Loucy (cell line): ENCODE data around the gene PPP3CA.

Source experiments
- H2AFZ ChIP-seq: fragments of 200-600 bp; sonication (generic); 2 replicates; pipeline ENCODE4 v1.6.0; 2016; ENCODE audit warnings: antibody characterized with exemption, mild to moderate bottlenecking, low read length, moderate library complexity
- H3F3A ChIP-seq: fragments of 200-600 bp; 2 replicates; pipeline ENCODE4 v1.6.0; 2016; ENCODE audit warnings: antibody characterized with exemption, low read depth, mild to moderate bottlenecking
- H3K27me3 ChIP-seq: fragments of 200-600 bp; sonication (generic); 2 replicates; pipeline ENCODE4 v1.6.1; 2014; ENCODE audit warnings: low read length, mild to moderate bottlenecking; ENCODE audit not compliant: insufficient read depth, poor library complexity, severe bottlenecking
- H3K36me3 ChIP-seq: fragments of 200-600 bp; sonication (generic); 2 replicates; pipeline ENCODE4 v1.6.1; 2016; ENCODE audit warnings: low read length; ENCODE audit not compliant: insufficient read depth
- H3K4me1 ChIP-seq: fragments of 200-600 bp; sonication (generic); 2 replicates; pipeline ENCODE4 v1.5.1; 2014; ENCODE audit warnings: low read length, mild to moderate bottlenecking; ENCODE audit not compliant: insufficient read depth, poor library complexity, severe bottlenecking
- H3K4me2 ChIP-seq: fragments of 200-600 bp; sonication (generic); 2 replicates; pipeline ENCODE4 v1.6.0; 2014; ENCODE audit warnings: antibody characterized with exemption, low read length, low read depth, mild to moderate bottlenecking; ENCODE audit not compliant: poor library complexity, severe bottlenecking
- H3K4me3 ChIP-seq: fragments of 200-600 bp; sonication (generic); 2 replicates; pipeline ENCODE4 v1.5.1; 2014; ENCODE audit warnings: low read length, mild to moderate bottlenecking, mixed read lengths; ENCODE audit not compliant: poor library complexity, severe bottlenecking
- H3K79me2 ChIP-seq: fragments of 200-600 bp; sonication (generic); 2 replicates; pipeline ENCODE4 v1.6.1; 2014; ENCODE audit warnings: low read length; ENCODE audit not compliant: insufficient read depth
- H3K9ac ChIP-seq: fragments of 200-600 bp; sonication (generic); 2 replicates; pipeline ENCODE4 v1.6.0; 2014; ENCODE audit warnings: mild to moderate bottlenecking, low read depth, low read length, moderate library complexity; ENCODE audit not compliant: poor library complexity, severe bottlenecking
- H3K9me2 ChIP-seq: fragments of 200-600 bp; sonication (generic); replicated peaks from 2 replicates; pipeline ENCODE4 v1.6.1; 2016; ENCODE audit warnings: low read depth, low read length, mixed read lengths
- H3K9me3 ChIP-seq: fragments of 200-600 bp; sonication (generic); 2 replicates; pipeline ENCODE4 v1.6.1; 2014; ENCODE audit warnings: mild to moderate bottlenecking, antibody characterized with exemption, low read length, low read depth; ENCODE audit not compliant: insufficient read depth
- H4K20me1 ChIP-seq: fragments of 200-600 bp; sonication (generic); 2 replicates; pipeline ENCODE4 v1.6.0; 2014; ENCODE audit warnings: antibody characterized with exemption, low read length, mild to moderate bottlenecking; ENCODE audit not compliant: insufficient read depth, poor library complexity, severe bottlenecking
- CTCF ChIP-seq: fragments of 200-600 bp; sonication (generic); conservative IDR thresholded peaks from 2 replicates; pipeline ENCODE4 v1.5.1; 2014; ENCODE audit warnings: mild to moderate bottlenecking, antibody characterized with exemption, low read length
- EZH2phosphoT487 ChIP-seq: fragments of 200-600 bp; IDR thresholded peaks from 2 replicates; pipeline ENCODE4 v1.6.1; 2018; ENCODE audit warnings: antibody characterized with exemption, mild to moderate bottlenecking, moderate library complexity, borderline replicate concordance

Gene PPP3CA

GRCh38 chr4:101169044-101170014 is 178.0 kb downstream of the PPP3CA start:
- no peaks in the 10 kb centered on the region for H4K20me1 ChIP-seq
- H3K36me3 ChIP-seq, result no peaks in the 10 kb centered on the region
- H3K79me2 ChIP-seq, result no peaks in the 10 kb centered on the region
- H3K9me2 ChIP-seq, result no peaks in the 10 kb centered on the region
- H3F3A ChIP-seq, result no peaks in the 10 kb centered on the region
- H3K4me2 ChIP-seq, result no peak overlapping the region
- no peak overlapping the region for H3K9ac ChIP-seq
- no peak for TF ChIP-seq EZH2phosphoT487
- TF ChIP-seq CTCF, result peak; percentile 94
- H2AFZ ChIP-seq, result no peak overlapping the region
- H3K4me1 ChIP-seq, result peaks cover 5% of the 10 kb centered on the region
- H3K27me3 ChIP-seq, result no peaks in the 10 kb centered on the region
- H3K9me3 ChIP-seq, result no peaks in the 10 kb centered on the region
- H3K4me3 ChIP-seq, result no peak overlapping the region

GRCh38 chr4:101163936-101164335 is 183.4 kb downstream of the PPP3CA start:
- Histone ChIP-seq H3K9ac (no peak overlapping the region), H2AFZ (no peak overlapping the region), H3K9me2 (no peaks in the 10 kb centered on the region), H3K4me2 (no peak overlapping the region), H3K4me1 (peaks cover 4% of the 10 kb centered on the region), H3K36me3 (no peaks in the 10 kb centered on the region), H3K79me2 (no peaks in the 10 kb centered on the region), H3F3A (no peaks in the 10 kb centered on the region), H3K9me3 (no peaks in the 10 kb centered on the region), H3K4me3 (no peak overlapping the region), H4K20me1 (no peaks in the 10 kb centered on the region), H3K27me3 (no peaks in the 10 kb centered on the region)
- TF ChIP-seq CTCF (no peak), EZH2phosphoT487 (no peak)

- TF ChIP-seq CTCF, result no peak
- TF ChIP-seq EZH2phosphoT487, result no peak
- no peaks in the 10 kb centered on the region for H3K27me3 ChIP-seq
- H3K4me1 ChIP-seq, result no peaks in the 10 kb centered on the region
- no peaks in the 10 kb centered on the region for H4K20me1 ChIP-seq
- H3K4me3 ChIP-seq, result no peak overlapping the region
- no peaks in the 10 kb centered on the region for H3K79me2 ChIP-seq
- no peaks in the 10 kb centered on the region for H3K9me3 ChIP-seq
- H3K4me2 ChIP-seq, result no peak overlapping the region
- H2AFZ ChIP-seq, result no peak overlapping the region
- H3K9me2 ChIP-seq, result no peaks in the 10 kb centered on the region
- H3K36me3 ChIP-seq, result no peaks in the 10 kb centered on the region
- no peak overlapping the region for H3K9ac ChIP-seq
- no peaks in the 10 kb centered on the region for H3F3A ChIP-seq
Measured at GRCh38 chr4:101162990-101163380, 184.3 kb downstream of the PPP3CA start.
